MM.1S (cell line): ENCODE results near the gene GPR27.

Source experiments
- EZH2 ChIP-seq: fragments of 300-600 bp; sonication (generic); optimal IDR thresholded peaks from 2 replicates; pipeline ENCODE3; 2017; ENCODE audit warnings: low read depth, mild to moderate bottlenecking, antibody characterized with exemption, low read length, mixed read lengths
- EZH2phosphoT487 ChIP-seq: fragments of 300-600 bp; sonication (generic); IDR thresholded peaks from 2 replicates; pipeline ENCODE4 v1.6.1; 2018; ENCODE audit warnings: antibody characterized with exemption, low read length
- TF ChIP-seq, protein P1 (sequence below): fragments of 300-600 bp; sonication (generic); IDR thresholded peaks from 2 replicates; pipeline ENCODE4 v1.5.1; 2016; ENCODE audit warnings: antibody characterized with exemption, low read length, mixed read lengths

DNA sequence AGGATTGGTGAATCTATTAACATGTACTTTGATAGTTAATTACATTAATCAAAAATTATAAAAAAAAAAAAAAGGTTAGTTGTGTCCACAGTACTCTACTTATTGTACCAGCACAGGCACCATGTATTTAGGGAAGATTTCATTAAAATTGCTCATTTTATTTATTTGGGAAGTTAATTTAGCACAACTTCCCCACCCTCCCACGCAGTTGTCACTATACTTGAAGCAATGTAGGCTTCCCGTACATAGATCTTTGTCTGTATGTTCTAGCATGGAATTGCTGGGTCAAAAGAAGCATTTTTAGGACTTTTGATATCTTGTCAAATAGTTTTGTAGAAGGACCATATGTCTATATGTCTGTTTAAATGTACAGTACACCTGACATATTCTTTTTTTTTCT lies 4.4 kb downstream of the GPR27 start:
- TF ChIP-seq EZH2: no peak
- TF ChIP-seq, protein P1, sequence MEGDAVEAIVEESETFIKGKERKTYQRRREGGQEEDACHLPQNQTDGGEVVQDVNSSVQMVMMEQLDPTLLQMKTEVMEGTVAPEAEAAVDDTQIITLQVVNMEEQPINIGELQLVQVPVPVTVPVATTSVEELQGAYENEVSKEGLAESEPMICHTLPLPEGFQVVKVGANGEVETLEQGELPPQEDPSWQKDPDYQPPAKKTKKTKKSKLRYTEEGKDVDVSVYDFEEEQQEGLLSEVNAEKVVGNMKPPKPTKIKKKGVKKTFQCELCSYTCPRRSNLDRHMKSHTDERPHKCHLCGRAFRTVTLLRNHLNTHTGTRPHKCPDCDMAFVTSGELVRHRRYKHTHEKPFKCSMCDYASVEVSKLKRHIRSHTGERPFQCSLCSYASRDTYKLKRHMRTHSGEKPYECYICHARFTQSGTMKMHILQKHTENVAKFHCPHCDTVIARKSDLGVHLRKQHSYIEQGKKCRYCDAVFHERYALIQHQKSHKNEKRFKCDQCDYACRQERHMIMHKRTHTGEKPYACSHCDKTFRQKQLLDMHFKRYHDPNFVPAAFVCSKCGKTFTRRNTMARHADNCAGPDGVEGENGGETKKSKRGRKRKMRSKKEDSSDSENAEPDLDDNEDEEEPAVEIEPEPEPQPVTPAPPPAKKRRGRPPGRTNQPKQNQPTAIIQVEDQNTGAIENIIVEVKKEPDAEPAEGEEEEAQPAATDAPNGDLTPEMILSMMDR: no peak
- TF ChIP-seq EZH2phosphoT487: no peak
